Anterior cingulate cortex (tissue), 58 donors: Measurements from ENCODE around the gene LAPTM5.
"Not testable (repeated sequence)": the region's sequence is repeated elsewhere in the genome, so short reads cannot be mapped to it uniquely, and the experiment has no call there.

Experiments
- DNase-seq, 58 donors: peaks; one replicate each; lab custom pipeline; 2025; lab: John Stamatoyannopoulos, UW

Gene LAPTM5

GRCh38 chr1:30774550-30775432 lies 17.2 kb upstream of the LAPTM5 start:
- peak in 1 of 58 donors; percentile 28 for DNase-seq

- no peak for DNase-seq
Measured at GRCh38 chr1:30773722-30774358, 16.3 kb upstream of the LAPTM5 start.

GRCh38 chr1:30771005-30771404 lies 13.4 kb upstream of the LAPTM5 start:
- no peak for DNase-seq

GRCh38 chr1:30770150-30770549 lies 12.6 kb upstream of the LAPTM5 start:
- no peak for DNase-seq

GRCh38 chr1:30768830-30769718 lies 11.5 kb upstream of the LAPTM5 start:
- no peak for DNase-seq

GRCh38 chr1:30768159-30768829 lies 10.7 kb upstream of the LAPTM5 start:
- DNase-seq: no peak

GRCh38 chr1:30766948-30767347 lies 9.4 kb upstream of the LAPTM5 start:
- not testable (repeated sequence) for DNase-seq

GRCh38 chr1:30765556-30766434 lies 8.2 kb upstream of the LAPTM5 start:
- no peak for DNase-seq

- no peak for DNase-seq
Measured at GRCh38 chr1:30764939-30765555, 7.5 kb upstream of the LAPTM5 start.

- DNase-seq: no peak
Measured at GRCh38 chr1:30764396-30764795, 6.8 kb upstream of the LAPTM5 start.

GRCh38 chr1:30763651-30764248 lies 6.2 kb upstream of the LAPTM5 start:
- peak in 29 of 58 donors; percentile 9 to 75 (median 39) for DNase-seq

GRCh38 chr1:30762930-30763650 lies 5.5 kb upstream of the LAPTM5 start:
- peak in 5 of 58 donors; percentile 22 to 75 (median 30) for DNase-seq

GRCh38 chr1:30762152-30762929 lies 4.8 kb upstream of the LAPTM5 start:
- no peak for DNase-seq

- peak in 1 of 58 donors; percentile 17 for DNase-seq
Measured at GRCh38 chr1:30761381-30762151, 4.0 kb upstream of the LAPTM5 start.

GRCh38 chr1:30760596-30761324 lies 3.2 kb upstream of the LAPTM5 start:
- peak in 3 of 58 donors; percentile 21 to 30 (median 27) for DNase-seq
